Stimulated activated effector memory CD8-positive, alpha-beta T cell treated with anti-CD3 and anti-CD28 coated beads, Interleukin-12 subunit alpha, Interleukin-12 subunit beta, amount 100 ng/mL, for 72 hours (primary cell): ENCODE data around the gene CRYZL1.
"Not testable (repeated sequence)": the region's sequence is repeated elsewhere in the genome, so short reads cannot be mapped to it uniquely, and the experiment has no call there.

Source experiments
- ATAC-seq: fragments of 150-1000 bp; cut with Tn5 transposase; 2 replicates; pipeline ENCODE4 v1.10.0; 2021
- DNase-seq, 2 donors: peaks; one replicate each; pipeline ENCODE4 v3.0.0; 2021 to 2022; ENCODE audit warnings: low spot score in 2 of 2
- H3K27ac Mint-ChIP-seq: one replicate; pipeline ENCODE4 v1.8.0; 2022; ENCODE audit warnings: mild to moderate bottlenecking, mixed read lengths
- H3K36me3 Mint-ChIP-seq: one replicate; pipeline ENCODE4 v1.8.0; 2022; ENCODE audit warnings: mild to moderate bottlenecking, mixed read lengths
- H3K4me1 Mint-ChIP-seq: one replicate; pipeline ENCODE4 v1.8.0; 2022; ENCODE audit warnings: mixed read lengths
- H3K4me3 Mint-ChIP-seq: one replicate; pipeline ENCODE4 v1.8.0; 2022; ENCODE audit warnings: mild to moderate bottlenecking, mixed read lengths
- H3K9me3 Mint-ChIP-seq: one replicate; pipeline ENCODE4 v1.8.0; 2022; ENCODE audit warnings: mixed read lengths

CRYZL1 gene

DNA sequence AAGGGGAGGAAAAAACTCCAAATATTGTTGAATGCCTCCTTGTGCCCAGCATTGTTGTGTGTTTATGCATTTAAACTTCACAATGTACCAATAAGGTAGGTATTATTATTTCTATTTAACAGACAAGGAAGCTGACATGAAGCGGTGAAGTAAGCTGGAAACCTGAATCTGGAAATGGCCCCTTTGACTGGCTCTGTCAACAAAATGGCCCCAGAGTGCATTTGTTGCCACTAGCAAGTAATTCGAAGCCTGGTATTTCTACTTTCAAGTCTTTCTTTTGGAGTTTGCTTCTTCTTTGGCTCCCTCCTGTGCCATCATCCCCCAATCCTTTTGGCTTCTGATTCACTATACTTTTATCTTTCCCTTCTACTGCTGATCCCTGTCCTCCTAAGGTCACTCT, 23.1 kb downstream of the CRYZL1 start:
- ATAC-seq (no peak), DNase-seq (no peak)
- peaks cover 67% of the 10 kb centered on the region for H3K36me3 Mint-ChIP-seq

GRCh38 chr21:33617565-33617964, 24.0 kb downstream of the CRYZL1 start:
- DNase-seq, H3K4me1 Mint-ChIP-seq, H3K9me3 Mint-ChIP-seq, ATAC-seq, H3K27ac Mint-ChIP-seq, H3K4me3 Mint-ChIP-seq: not testable (repeated sequence)
- peaks cover 67% of the 10 kb centered on the region for H3K36me3 Mint-ChIP-seq

More for the DNA sequence above, 23.1 kb downstream of the CRYZL1 start:
- H3K27ac Mint-ChIP-seq = no peak overlapping the region
- H3K9me3 Mint-ChIP-seq = no peaks in the 10 kb centered on the region
- no peak overlapping the region for H3K4me3 Mint-ChIP-seq
- no peaks in the 10 kb centered on the region for H3K4me1 Mint-ChIP-seq

GRCh38 chr21:33611006-33611744, 30.4 kb downstream of the CRYZL1 start:
- no peak for ATAC-seq

GRCh38 chr21:33608559-33608958, 33.0 kb downstream of the CRYZL1 start:
- Mint-ChIP-seq H3K9me3 (no peaks in the 10 kb centered on the region), H3K4me1 (no peaks in the 10 kb centered on the region), H3K27ac (peak overlapping the region; percentile 46), H3K36me3 (peaks cover 55% of the 10 kb centered on the region), H3K4me3 (no peak overlapping the region)
- ATAC-seq (no peak), DNase-seq (no peak)

More at GRCh38 chr21:33611006-33611744, 30.4 kb downstream of the CRYZL1 start:
- Mint-ChIP-seq H3K4me3 (no peak overlapping the region), H3K9me3 (no peaks in the 10 kb centered on the region), H3K27ac (no peak overlapping the region), H3K36me3 (peaks cover 67% of the 10 kb centered on the region), H3K4me1 (no peaks in the 10 kb centered on the region)
- DNase-seq = no peak

DNA sequence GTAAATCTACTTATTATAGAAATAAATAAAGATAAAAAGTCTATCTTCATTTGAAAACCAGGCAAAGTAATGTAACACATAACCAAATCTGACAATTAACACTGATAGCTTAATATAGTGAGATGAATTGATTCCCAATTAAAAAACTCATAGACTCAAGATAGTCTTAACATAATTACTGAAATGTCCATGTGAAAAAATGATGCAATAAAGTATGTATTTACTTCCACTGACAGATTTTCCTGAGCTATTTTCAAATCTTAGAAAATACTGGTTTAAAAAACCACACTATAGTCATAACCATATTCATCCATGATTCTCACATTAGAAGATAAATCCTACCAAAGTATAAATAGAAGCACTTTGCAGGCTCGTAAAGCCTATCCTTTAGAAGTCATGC, 43.5 kb downstream of the CRYZL1 start:
- H3K4me1 Mint-ChIP-seq = no peaks in the 10 kb centered on the region

GRCh38 chr21:33588485-33589335, 52.8 kb downstream of the CRYZL1 start, which contains the start of gene DONSON:
Gene DONSON (minus strand): TSS chr21:33588684. CDS start chr21:33588641, 43 bp downstream.
- peak; percentile 94 to 98 for DNase-seq
- peaks cover 12% of the 10 kb centered on the region for H3K4me1 Mint-ChIP-seq
- ATAC-seq = peak; percentile 96
- H3K27ac Mint-ChIP-seq = peak within 1 kb of the TSS; percentile 91
- H3K36me3 Mint-ChIP-seq = peaks cover 34% of the 10 kb centered on the region
- no peaks in the 10 kb centered on the region for H3K9me3 Mint-ChIP-seq
- peak within 1 kb of the TSS; percentile 88 for H3K4me3 Mint-ChIP-seq

More for the DNA sequence above, 43.5 kb downstream of the CRYZL1 start:
- Mint-ChIP-seq H3K36me3 (peaks cover 88% of the 10 kb centered on the region), H3K9me3 (no peaks in the 10 kb centered on the region), H3K4me3 (no peak overlapping the region), H3K27ac (no peak overlapping the region)
- no peak for ATAC-seq
- DNase-seq = no peak

GRCh38 chr21:33587792-33588484, 53.6 kb downstream of the CRYZL1 start:
- ATAC-seq (peak; percentile 45), DNase-seq (no peak)
- no peaks in the 10 kb centered on the region for H3K9me3 Mint-ChIP-seq
- peaks cover 42% of the 10 kb centered on the region for H3K36me3 Mint-ChIP-seq
- H3K27ac Mint-ChIP-seq = peak overlapping the region; percentile 91
- H3K4me3 Mint-ChIP-seq = peak overlapping the region; percentile 88
- H3K4me1 Mint-ChIP-seq = peaks cover 12% of the 10 kb centered on the region

- Mint-ChIP-seq H3K36me3 (peaks cover 52% of the 10 kb centered on the region), H3K4me1 (peaks cover 12% of the 10 kb centered on the region), H3K4me3 (peak overlapping the region; percentile 88), H3K27ac (no peak overlapping the region), H3K9me3 (no peaks in the 10 kb centered on the region)
- ATAC-seq (no peak), DNase-seq (no peak)
Observed at GRCh38 chr21:33586927-33587326, 54.6 kb downstream of the CRYZL1 start.

- Mint-ChIP-seq H3K4me1 (peaks cover 12% of the 10 kb centered on the region), H3K4me3 (no peak overlapping the region), H3K9me3 (no peaks in the 10 kb centered on the region)
Observed at GRCh38 chr21:33584455-33584854, 57.1 kb downstream of the CRYZL1 start.

GRCh38 chr21:33578959-33579542, 62.5 kb downstream of the CRYZL1 start:
- no peak for DNase-seq
- ATAC-seq = no peak
- Mint-ChIP-seq H3K27ac (peak overlapping the region; percentile 71), H3K4me1 (no peaks in the 10 kb centered on the region), H3K9me3 (no peaks in the 10 kb centered on the region), H3K36me3 (peaks cover 100% of the 10 kb centered on the region), H3K4me3 (no peak overlapping the region)

More at GRCh38 chr21:33584455-33584854, 57.1 kb downstream of the CRYZL1 start:
- Mint-ChIP-seq H3K27ac (no peak overlapping the region), H3K36me3 (peaks cover 77% of the 10 kb centered on the region)
- no peak for DNase-seq
- ATAC-seq = no peak

GRCh38 chr21:33578214-33578613, 63.3 kb downstream of the CRYZL1 start:
- DNase-seq = no peak
- no peaks in the 10 kb centered on the region for H3K9me3 Mint-ChIP-seq
- no peaks in the 10 kb centered on the region for H3K4me1 Mint-ChIP-seq
- H3K36me3 Mint-ChIP-seq = peaks cover 100% of the 10 kb centered on the region
- no peak for ATAC-seq
- no peak overlapping the region for H3K4me3 Mint-ChIP-seq
- no peak overlapping the region for H3K27ac Mint-ChIP-seq

- H3K9me3 Mint-ChIP-seq = not testable (repeated sequence)
Observed at GRCh38 chr21:33576741-33577141, 64.8 kb downstream of the CRYZL1 start.

GRCh38 chr21:33572350-33572749, 69.2 kb downstream of the CRYZL1 start:
- Mint-ChIP-seq H3K36me3 (peaks cover 100% of the 10 kb centered on the region), H3K4me3 (no peak overlapping the region), H3K9me3 (no peaks in the 10 kb centered on the region), H3K27ac (peak overlapping the region; percentile 50), H3K4me1 (peaks cover 12% of the 10 kb centered on the region)
- DNase-seq (no peak), ATAC-seq (peak; percentile 31)

More at GRCh38 chr21:33576741-33577141, 64.8 kb downstream of the CRYZL1 start:
- not testable (repeated sequence) for H3K4me1 Mint-ChIP-seq, H3K4me3 Mint-ChIP-seq, DNase-seq, ATAC-seq, H3K27ac Mint-ChIP-seq
- peaks cover 100% of the 10 kb centered on the region for H3K36me3 Mint-ChIP-seq

DNA sequence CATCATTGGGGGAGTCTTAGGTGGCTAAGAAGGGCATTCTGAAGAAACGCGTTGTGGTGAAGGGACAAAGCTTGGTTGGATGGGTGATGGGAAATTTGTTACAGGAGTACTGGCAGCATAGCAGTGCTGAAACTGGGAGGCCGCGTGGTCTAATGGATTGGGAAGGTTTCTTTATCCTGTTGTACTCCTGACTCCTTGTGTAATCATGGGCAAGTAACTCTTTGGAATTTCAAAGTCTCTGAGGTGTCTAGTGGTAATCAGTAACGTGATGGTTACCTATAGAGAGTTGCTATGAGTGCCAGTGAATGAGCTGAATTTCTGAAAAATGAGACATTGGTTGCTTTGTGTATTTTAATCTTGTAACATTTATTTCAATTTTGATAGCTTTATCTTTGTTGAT, 71.5 kb downstream of the CRYZL1 start:
- H3K36me3 Mint-ChIP-seq = peaks cover 99% of the 10 kb centered on the region
- H3K4me1 Mint-ChIP-seq = peaks cover 12% of the 10 kb centered on the region
- no peak overlapping the region for H3K4me3 Mint-ChIP-seq
- no peak for ATAC-seq
- no peaks in the 10 kb centered on the region for H3K9me3 Mint-ChIP-seq
- DNase-seq = no peak
- H3K27ac Mint-ChIP-seq = peak overlapping the region; percentile 82

- Mint-ChIP-seq H3K4me3 (no peak overlapping the region), H3K4me1 (peaks cover 12% of the 10 kb centered on the region), H3K36me3 (peaks cover 99% of the 10 kb centered on the region), H3K9me3 (no peaks in the 10 kb centered on the region), H3K27ac (no peak overlapping the region)
- no peak for ATAC-seq
- no peak for DNase-seq
Observed at GRCh38 chr21:33568448-33568847, 73.1 kb downstream of the CRYZL1 start.
